CD8-positive, alpha-beta memory T cell (primary cell): ENCODE results near the gene PTPRU. TPM values are rescaled to one million over a fixed set of nuclear protein-coding genes. Genes with fewer than 3 reads are reported as not detected.

Source experiments
- CTCF ChIA-PET: fragments of 350-600 bp; sonication (Branson Sonifier 250); formaldehyde crosslinking; loops from one replicate; lab custom pipeline; 2021; ENCODE audit warnings: antibody characterized with exemption; lab: Charles Lee
- POLR2A ChIA-PET: fragments of 350-600 bp; sonication (Branson Sonifier 250); formaldehyde crosslinking; loops from one replicate; lab custom pipeline; 2021; ENCODE audit warnings: antibody characterized with exemption; lab: Charles Lee
- DNase-seq, 5 donors: peaks; one replicate each; pipeline versions ENCODE4 v3.0.0 to v3.0.0-alpha.2; 2020 to 2022; ENCODE audit warnings: mixed read lengths in 1 of 5
- H3K27ac ChIP-seq: one replicate; pipeline ENCODE4 v1.7.0; 2013; ENCODE audit warnings: low read depth, mild to moderate bottlenecking, low read length, moderate library complexity
- H3K27me3 ChIP-seq: 2 replicates; pipeline ENCODE4 v1.7.0; 2013; ENCODE audit warnings: low read length, mild to moderate bottlenecking; ENCODE audit not compliant: insufficient read depth, poor library complexity, severe bottlenecking
- H3K36me3 ChIP-seq: 2 replicates; pipeline ENCODE4 v1.7.0; 2013; ENCODE audit warnings: mild to moderate bottlenecking, low read length, moderate library complexity; ENCODE audit not compliant: insufficient read depth
- H3K4me1 ChIP-seq: 2 replicates; pipeline ENCODE4 v1.7.0; 2013; ENCODE audit warnings: mild to moderate bottlenecking, low read length, moderate library complexity; ENCODE audit not compliant: insufficient read depth
- H3K4me3 ChIP-seq: 2 replicates; pipeline ENCODE4 v1.7.0; 2013; ENCODE audit warnings: mild to moderate bottlenecking, low read length
- H3K9me3 ChIP-seq: 2 replicates; pipeline ENCODE4 v1.7.0; 2013; ENCODE audit warnings: mild to moderate bottlenecking, low read length
- H3K27ac Mint-ChIP-seq, 8 donors: one replicate each; pipeline ENCODE4 v1.8.0; 2020 to 2021; ENCODE audit warnings: mixed read lengths in 8 of 8, mild to moderate bottlenecking in 6 of 8, inconsistent platforms in 3 of 8, moderate library complexity in 3 of 8
- H3K27me3 Mint-ChIP-seq, 2 donors: one replicate each; pipeline ENCODE4 v1.8.0; 2020 to 2021; ENCODE audit warnings: mixed read lengths in 2 of 2, mild to moderate bottlenecking in 1 of 2, moderate library complexity in 1 of 2
- H3K36me3 Mint-ChIP-seq, 3 donors: one replicate each; pipeline ENCODE4 v1.8.0; 2020 to 2021; ENCODE audit warnings: mixed read lengths in 3 of 3, inconsistent platforms in 1 of 3, mild to moderate bottlenecking in 1 of 3
- H3K4me1 Mint-ChIP-seq, 3 donors: one replicate each; pipeline ENCODE4 v1.8.0; 2020 to 2021; ENCODE audit warnings: mixed read lengths in 3 of 3, inconsistent platforms in 1 of 3, mild to moderate bottlenecking in 1 of 3
- H3K4me3 Mint-ChIP-seq, 7 donors: one replicate each; pipeline ENCODE4 v1.8.0; 2020 to 2021; ENCODE audit warnings: mixed read lengths in 7 of 7, mild to moderate bottlenecking in 6 of 7, moderate library complexity in 4 of 7, inconsistent platforms in 2 of 7
- H3K9me3 Mint-ChIP-seq, 5 donors: one replicate each; pipeline ENCODE4 v1.8.0; 2020 to 2022; ENCODE audit warnings: mixed read lengths in 5 of 5, mild to moderate bottlenecking in 3 of 5, moderate library complexity in 2 of 5, inconsistent platforms in 1 of 5
- polyA plus RNA-seq: library from polyadenylated mRNA; unstranded; fragments of 300-500 nt; fragmentation: Illumina TruSeq; gene quantifications from one replicate; pipeline ENCODE4 v1.2.3, GENCODE V29; 2021
- total RNA-seq, 2 experiments: library from RNA; stranded (reverse); gene quantifications; one replicate each; pipeline ENCODE4 v1.2.3, GENCODE V29; 2021

PTPRU gene
- total and polyA plus RNA-seq, 3 experiments from 2014 or later = 0.13 to 0.62 (median 0.51) TPM

DNA sequence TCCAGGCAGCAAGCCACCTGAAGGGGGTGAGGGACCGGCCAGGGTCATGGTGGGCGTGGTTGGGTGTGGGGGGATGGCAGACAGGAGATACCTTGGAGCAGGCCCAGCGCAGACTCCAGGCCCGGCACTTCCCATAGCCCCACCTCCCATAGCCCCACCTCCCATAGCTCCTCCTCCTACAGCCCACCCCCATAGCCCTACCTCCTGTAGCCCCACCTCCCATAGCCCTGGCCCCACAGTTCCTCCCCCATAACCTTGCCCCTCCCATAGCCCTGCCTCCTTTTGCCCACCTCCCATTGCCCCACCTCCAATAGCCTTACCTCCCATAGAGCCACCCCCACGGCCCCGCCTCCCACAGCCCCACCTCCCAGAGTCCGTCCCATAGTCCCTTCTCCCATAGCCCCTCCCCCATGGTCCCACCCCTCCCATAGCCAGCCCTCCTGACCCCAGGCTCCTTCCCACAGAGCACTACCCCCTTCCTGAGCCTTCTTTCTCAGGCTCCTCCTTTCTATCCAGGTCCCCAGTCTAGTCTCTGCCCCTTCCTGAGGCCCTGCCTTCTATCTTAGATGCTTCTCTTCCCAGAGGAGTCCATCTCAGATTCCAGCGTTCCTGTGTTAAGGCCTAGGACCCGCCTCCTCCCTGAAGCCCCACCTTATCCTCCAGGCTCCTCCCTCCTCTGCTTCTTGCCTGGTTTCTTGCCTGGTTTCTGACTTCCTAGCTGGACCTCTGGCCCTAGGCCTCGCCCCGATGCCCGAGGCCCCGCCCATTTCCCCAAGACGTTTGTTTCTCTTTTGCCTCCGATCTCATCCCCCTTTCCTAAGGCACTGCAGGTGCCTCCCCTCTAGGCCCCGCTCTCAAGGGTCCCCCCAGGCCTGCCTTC is 46.8 kb downstream of the PTPRU start:
- H3K36me3 Mint-ChIP-seq = no peaks in the 10 kb centered on the region
- H3K4me1 Mint-ChIP-seq = peaks cover 5 to 7% (median 5%) of the 10 kb centered on the region in 3 donors
- POLR2A ChIA-PET = no interaction called here
- Histone ChIP-seq H3K36me3 (no peaks in the 10 kb centered on the region), H3K27ac (no peak overlapping the region), H3K27me3 (no peaks in the 10 kb centered on the region), H3K4me3 (no peak overlapping the region), H3K9me3 (no peaks in the 10 kb centered on the region), H3K4me1 (no peaks in the 10 kb centered on the region)
- CTCF ChIA-PET = no interaction called here
- no peak for DNase-seq
- peak overlapping the region in 3 of 8 donors; percentile 6 to 68 (median 49) for H3K27ac Mint-ChIP-seq
- H3K9me3 Mint-ChIP-seq = no peaks in the 10 kb centered on the region
- H3K27me3 Mint-ChIP-seq = peaks cover 3 to 9% of the 10 kb centered on the region in 2 donors
- peak overlapping the region in 6 of 7 donors; percentile 54 to 92 (median 64) for H3K4me3 Mint-ChIP-seq

DNA sequence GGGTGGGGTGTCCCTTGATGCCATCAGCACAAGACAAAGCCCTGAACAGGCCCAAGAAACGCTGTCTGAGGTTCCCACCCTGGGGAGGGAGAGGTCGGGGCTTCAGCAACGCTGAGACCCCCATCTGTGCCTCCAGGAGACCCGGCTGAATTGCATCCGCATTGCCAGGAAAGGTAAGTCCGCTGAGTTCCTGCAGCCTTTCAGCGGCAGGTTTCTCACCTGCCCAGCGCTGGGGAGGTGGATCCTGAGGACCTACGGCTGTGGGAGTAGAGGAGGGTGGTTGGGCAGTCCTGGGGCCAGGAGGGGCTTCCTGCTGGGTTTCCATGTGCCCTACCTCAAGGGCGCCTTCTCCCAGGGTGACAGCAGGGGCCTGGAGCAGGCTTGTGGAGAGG is 47.5 kb downstream of the PTPRU start:
- H3K9me3 Mint-ChIP-seq = no peaks in the 10 kb centered on the region
- H3K4me1 Mint-ChIP-seq = peaks cover 5 to 7% (median 5%) of the 10 kb centered on the region in 3 donors
- H3K27ac ChIP-seq = no peak overlapping the region
- H3K36me3 ChIP-seq = no peaks in the 10 kb centered on the region
- H3K4me3 ChIP-seq = no peak overlapping the region
- no peaks in the 10 kb centered on the region for H3K27me3 ChIP-seq
- H3K27me3 Mint-ChIP-seq = peaks cover 3 to 9% of the 10 kb centered on the region in 2 donors
- no peak for DNase-seq
- no peaks in the 10 kb centered on the region for H3K9me3 ChIP-seq
- ChIA-PET POLR2A (no interaction called here), CTCF (no interaction called here)
- H3K4me3 Mint-ChIP-seq = peak overlapping the region in 6 of 7 donors; percentile 54 to 92 (median 64)
- no peaks in the 10 kb centered on the region for H3K36me3 Mint-ChIP-seq
- peak overlapping the region in 1 of 8 donors; percentile 68 for H3K27ac Mint-ChIP-seq
- H3K4me1 ChIP-seq = no peaks in the 10 kb centered on the region

DNA sequence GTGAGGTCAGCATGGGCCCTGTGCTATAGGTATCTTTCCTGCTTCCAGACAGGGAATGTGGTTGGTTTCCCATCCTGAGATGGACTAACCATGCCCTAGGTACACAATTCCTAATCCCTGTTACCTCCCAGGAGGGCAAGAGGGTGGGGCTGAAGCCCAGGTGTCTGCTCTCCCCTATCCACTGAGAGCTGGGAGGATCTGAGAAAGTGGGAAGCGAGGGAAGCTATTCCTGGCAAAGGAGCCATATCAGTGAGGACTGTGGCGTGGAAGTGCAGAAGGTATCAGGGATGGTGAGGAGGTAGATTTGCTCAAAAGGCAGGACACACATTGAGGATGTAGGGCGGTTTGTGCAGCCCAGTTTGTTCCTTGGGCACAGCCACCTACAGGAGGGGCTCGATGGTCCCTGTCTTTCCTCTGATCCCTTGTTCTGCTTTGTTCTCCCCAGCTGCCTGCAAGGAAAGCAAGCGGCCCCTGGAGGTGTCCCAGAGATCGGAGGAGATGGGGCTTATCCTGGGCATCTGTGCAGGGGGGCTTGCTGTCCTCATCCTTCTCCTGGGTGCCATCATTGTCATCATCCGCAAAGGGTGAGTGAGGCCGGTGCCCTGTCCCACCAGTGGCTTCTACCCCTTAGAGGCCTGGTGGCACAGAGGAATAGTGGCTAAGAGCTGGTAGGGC is 48.1 kb downstream of the PTPRU start:
- Mint-ChIP-seq H3K4me3 (no peak overlapping the region), H3K36me3 (no peaks in the 10 kb centered on the region), H3K27me3 (peaks cover 3 to 5% of the 10 kb centered on the region in 2 donors), H3K4me1 (peaks cover 5 to 7% (median 5%) of the 10 kb centered on the region in 3 donors), H3K9me3 (no peaks in the 10 kb centered on the region), H3K27ac (peak overlapping the region in 1 of 8 donors; percentile 60)
- Histone ChIP-seq H3K4me1 (no peaks in the 10 kb centered on the region), H3K9me3 (no peaks in the 10 kb centered on the region), H3K27ac (no peak overlapping the region), H3K36me3 (no peaks in the 10 kb centered on the region), H3K27me3 (no peaks in the 10 kb centered on the region), H3K4me3 (no peak overlapping the region)
- ChIA-PET POLR2A (no interaction called here), CTCF (no interaction called here)
- no peak for DNase-seq

DNA sequence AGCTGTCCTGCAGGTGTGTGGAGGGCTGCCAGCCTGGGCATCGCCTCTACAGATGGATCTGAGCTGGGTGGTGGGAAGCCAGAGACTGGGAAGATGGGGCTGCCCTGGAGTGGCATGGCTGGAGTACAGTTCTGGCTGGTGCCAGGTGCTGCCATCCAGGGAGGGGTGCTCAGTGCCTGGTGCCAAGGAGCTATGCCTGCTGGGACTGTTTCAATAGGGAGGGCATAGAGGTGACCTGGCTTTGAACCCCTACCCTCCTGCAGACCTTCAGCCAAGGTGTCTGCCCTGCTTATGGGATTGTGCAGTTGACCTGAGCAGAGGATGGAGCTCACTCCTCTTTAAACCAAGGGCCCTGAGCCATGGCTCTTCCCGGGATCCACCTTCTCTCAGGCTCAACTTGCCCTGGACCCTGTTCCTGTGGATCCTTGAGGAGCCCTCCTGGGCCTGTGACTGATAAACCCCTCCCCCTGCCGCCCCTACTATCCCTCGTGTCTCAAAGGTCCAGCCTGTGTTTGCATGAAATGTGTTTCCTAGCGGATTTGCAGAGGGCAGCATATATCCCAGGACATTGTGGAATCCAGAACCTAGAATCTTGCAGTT is 48.7 kb downstream of the PTPRU start:
- ChIA-PET CTCF (no interaction called here), POLR2A (no interaction called here)
- H3K4me1 ChIP-seq = no peaks in the 10 kb centered on the region
- H3K9me3 ChIP-seq = no peaks in the 10 kb centered on the region
- H3K27me3 ChIP-seq = no peaks in the 10 kb centered on the region
- Mint-ChIP-seq H3K27ac (peak overlapping the region in 1 of 8 donors; percentile 21), H3K36me3 (no peaks in the 10 kb centered on the region), H3K9me3 (no peaks in the 10 kb centered on the region), H3K4me3 (no peak overlapping the region), H3K4me1 (peaks cover 5 to 7% (median 5%) of the 10 kb centered on the region in 3 donors), H3K27me3 (peaks cover 0 to 5% of the 10 kb centered on the region in 2 donors)
- no peak overlapping the region for H3K27ac ChIP-seq
- no peak overlapping the region for H3K4me3 ChIP-seq
- no peaks in the 10 kb centered on the region for H3K36me3 ChIP-seq
- no peak for DNase-seq

DNA sequence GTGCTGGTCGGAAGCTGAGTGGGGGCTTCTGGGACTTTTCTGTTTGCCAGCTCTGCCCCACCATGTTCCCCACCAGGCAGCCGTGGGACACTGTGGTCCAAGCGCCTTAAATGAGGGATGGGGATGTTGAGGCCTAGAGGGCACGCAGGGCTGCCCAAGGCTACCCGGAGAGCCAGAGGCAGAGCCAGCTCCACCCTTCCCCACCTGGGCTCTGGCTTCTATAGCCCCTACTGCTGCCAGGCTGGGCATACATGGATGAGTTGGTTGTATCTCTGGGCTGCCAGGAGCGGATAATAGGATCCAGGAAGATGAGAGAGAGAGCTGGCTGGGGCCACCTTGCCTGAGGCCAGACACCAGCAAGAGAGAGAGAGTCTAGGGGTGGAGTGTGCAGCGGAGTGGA is 49.4 kb downstream of the PTPRU start:
- no peak overlapping the region for H3K27ac ChIP-seq
- DNase-seq = no peak
- ChIA-PET POLR2A (no interaction called here), CTCF (no interaction called here)
- Mint-ChIP-seq H3K27me3 (peaks cover 0 to 5% of the 10 kb centered on the region in 2 donors), H3K4me1 (peaks cover 5 to 7% (median 5%) of the 10 kb centered on the region in 3 donors), H3K27ac (no peak overlapping the region), H3K9me3 (no peaks in the 10 kb centered on the region), H3K4me3 (no peak overlapping the region), H3K36me3 (no peaks in the 10 kb centered on the region)
- no peaks in the 10 kb centered on the region for H3K27me3 ChIP-seq
- no peaks in the 10 kb centered on the region for H3K9me3 ChIP-seq
- no peak overlapping the region for H3K4me3 ChIP-seq
- no peaks in the 10 kb centered on the region for H3K4me1 ChIP-seq
- H3K36me3 ChIP-seq = no peaks in the 10 kb centered on the region

DNA sequence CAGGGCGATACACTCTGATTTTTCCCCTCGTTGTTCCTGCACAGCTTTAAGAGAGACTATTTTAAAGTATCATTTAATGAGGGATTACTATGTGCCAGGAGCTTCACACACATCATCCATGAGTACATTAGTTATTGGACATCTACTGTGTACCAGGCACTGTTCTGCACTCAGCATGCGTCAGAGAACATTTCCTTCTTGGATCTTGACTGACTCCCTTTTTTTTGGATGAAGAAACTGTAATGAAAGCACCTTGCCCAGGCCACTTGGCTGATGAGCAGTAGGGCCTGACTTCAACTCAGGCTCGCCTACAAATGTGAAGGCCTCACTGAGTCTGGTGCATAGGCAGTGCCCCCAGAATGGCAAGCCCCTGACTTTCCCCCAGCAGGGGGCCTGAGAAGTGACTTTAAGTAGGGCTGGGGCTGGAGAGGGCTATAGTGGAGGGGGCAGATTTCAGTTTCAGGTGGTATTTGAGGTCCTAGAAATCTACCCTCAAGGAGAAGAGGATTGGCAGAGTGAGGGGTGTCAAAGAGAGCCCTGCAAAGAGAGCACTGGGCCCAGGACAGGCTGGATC is 50.0 kb downstream of the PTPRU start:
- H3K27me3 ChIP-seq = no peaks in the 10 kb centered on the region
- ChIA-PET CTCF (no interaction called here), POLR2A (no interaction called here)
- H3K4me1 ChIP-seq = no peaks in the 10 kb centered on the region
- Mint-ChIP-seq H3K4me3 (no peak overlapping the region), H3K9me3 (no peaks in the 10 kb centered on the region), H3K27me3 (peaks cover 0 to 5% of the 10 kb centered on the region in 2 donors), H3K27ac (peak overlapping the region in 1 of 8 donors; percentile 36), H3K36me3 (no peaks in the 10 kb centered on the region), H3K4me1 (peaks cover 5 to 7% (median 5%) of the 10 kb centered on the region in 3 donors)
- no peak for DNase-seq
- H3K4me3 ChIP-seq = no peak overlapping the region
- no peak overlapping the region for H3K27ac ChIP-seq
- H3K36me3 ChIP-seq = no peaks in the 10 kb centered on the region
- H3K9me3 ChIP-seq = no peaks in the 10 kb centered on the region

DNA sequence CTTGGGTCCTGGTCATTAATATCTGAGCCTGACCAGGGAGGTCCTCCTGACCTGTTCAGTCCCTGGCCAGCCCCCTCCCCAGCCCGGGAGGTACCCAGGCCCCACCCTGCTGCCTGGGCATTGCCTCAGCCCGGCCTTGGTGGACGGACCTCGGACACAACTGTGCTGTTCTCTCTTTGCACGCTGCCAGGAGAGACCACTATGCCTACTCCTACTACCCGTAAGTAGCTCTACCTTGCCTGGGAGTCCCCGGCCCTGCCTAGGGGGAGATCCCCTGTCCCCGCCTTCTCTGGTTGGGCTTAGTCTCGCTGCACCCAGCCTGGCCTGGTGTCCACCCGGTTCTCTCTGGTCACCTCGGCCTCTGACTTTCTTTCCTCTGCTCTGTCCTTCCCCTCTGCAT is 53.2 kb downstream of the PTPRU start:
- POLR2A ChIA-PET = no interaction called here
- CTCF ChIA-PET = no interaction called here
- no peaks in the 10 kb centered on the region for H3K4me1 Mint-ChIP-seq
- peak overlapping the region in 1 of 8 donors; percentile 12 for H3K27ac Mint-ChIP-seq
- Histone ChIP-seq H3K27ac (no peak overlapping the region), H3K4me1 (no peaks in the 10 kb centered on the region), H3K4me3 (no peak overlapping the region), H3K36me3 (no peaks in the 10 kb centered on the region), H3K9me3 (no peaks in the 10 kb centered on the region), H3K27me3 (no peaks in the 10 kb centered on the region)
- no peaks in the 10 kb centered on the region for H3K27me3 Mint-ChIP-seq
- H3K36me3 Mint-ChIP-seq = no peaks in the 10 kb centered on the region
- no peak overlapping the region for H3K4me3 Mint-ChIP-seq
- DNase-seq = no peak
- no peaks in the 10 kb centered on the region for H3K9me3 Mint-ChIP-seq
